HCT116 (cell line): Measurements from ENCODE around the gene SNX13. TPM values are rescaled to one million over a fixed set of nuclear protein-coding genes. Genes with fewer than 3 reads are reported as not detected.

Experiments used
- ATAC-seq: fragments of 200-7000 bp; cut with Tn5 transposase; 2 replicates; pipeline ENCODE4 v1.9.1; 2020; ENCODE audit warnings: mild to moderate bottlenecking, moderate library complexity
- BruUV-seq: library from RNA; stranded (reverse); fragments of 400-500 nt; replicated peaks from 2 replicates; lab custom pipeline; 2021; lab: Mats Ljungman, UMichigan
- CTCF ChIA-PET: fragments of 300-600 bp; sonication (Branson Sonifier 250); formaldehyde crosslinking; loops from one replicate; lab custom pipeline; 2021; ENCODE audit warnings: antibody characterized with exemption; lab: Charles Lee
- POLR2A ChIA-PET: fragments of 300-600, 350-600 bp; sonication (Branson Sonifier 250); formaldehyde crosslinking; loops from one replicate; lab custom pipeline; 2021; ENCODE audit warnings: antibody characterized with exemption; lab: Charles Lee
- RAD21 ChIA-PET, 2 experiments: fragments of 300-600 bp; sonication (Branson Sonifier 250); formaldehyde crosslinking; loops; one replicate each; lab custom pipeline; 2023; ENCODE audit warnings: low total read pairs in 2 of 2; ENCODE audit not compliant: uncharacterized antibody in 2 of 2, unreplicated experiment in 2 of 2, low non-redundant PET in 1 of 2; lab: Charles Lee
- DNase-seq: peaks from one replicate; pipeline ENCODE4 v3.0.0-alpha.2; 2010; ENCODE audit warnings: low read depth, low spot score
- H2AFZ ChIP-seq: fragments of 200-600 bp; shearing (Covaris generic), sonication (generic); 2 replicates; pipeline ENCODE4 v1.6.1; 2017; ENCODE audit warnings: low read depth, mixed run types, mixed read lengths, antibody characterized with exemption, low read length; ENCODE audit not compliant: poor library complexity, severe bottlenecking
- H3K27ac ChIP-seq: 2 replicates; pipeline ENCODE4 v1.5.1; 2012; ENCODE audit warnings: low read depth, low read length
- H3K27me3 ChIP-seq: fragments of 200-600 bp; sonication (generic); 2 replicates; pipeline ENCODE4 v1.6.1; 2016; ENCODE audit warnings: mixed run types, low read length, mixed read lengths; ENCODE audit not compliant: insufficient read depth
- H3K36me3 ChIP-seq, 2 experiments: fragments of 200-500 bp in 1 of 2; fragments of 200-600 bp in 1 of 2; sonication (Bioruptor generic) in 1 of 2; sonication (generic) in 1 of 2; 2 replicates each; pipeline versions ENCODE4 v1.5.1 to v1.6.1; 2014 to 2016; ENCODE audit warnings: low read length in 2 of 2, inconsistent platforms in 1 of 2, mixed read lengths in 1 of 2, mixed run types in 1 of 2; ENCODE audit not compliant: insufficient read depth in 2 of 2, control insufficient read depth in 1 of 2
- H3K4me1 ChIP-seq, 2 experiments: fragments of 200-600 bp in 1 of 2; sonication (generic) in 1 of 2; 2 replicates each; pipeline versions ENCODE4 v1.5.1 to v1.6.1; 2012 to 2017; ENCODE audit warnings: low read length in 2 of 2, inconsistent platforms in 1 of 2, mild to moderate bottlenecking in 1 of 2, mixed read lengths in 1 of 2, mixed run types in 1 of 2, moderate library complexity in 1 of 2; ENCODE audit not compliant: insufficient read depth in 2 of 2, control insufficient read depth in 1 of 2
- H3K4me2 ChIP-seq: fragments of 200-600 bp; sonication (generic); 2 replicates; pipeline ENCODE4 v1.6.1; 2017; ENCODE audit warnings: mixed run types, low read length, mixed read lengths
- H3K4me3 ChIP-seq, 2 experiments: fragments of 200-600 bp in 1 of 2; sonication (generic) in 1 of 2; replicated peaks in 1 of 2; 2 replicates each; pipeline ENCODE4 v1.5.1; 2011 to 2016; ENCODE audit warnings: low read length in 2 of 2, control low read depth in 1 of 2, low read depth in 1 of 2, mild to moderate bottlenecking in 1 of 2, mixed read lengths in 1 of 2, mixed run types in 1 of 2
- H3K79me2 ChIP-seq: fragments of 200-600 bp; sonication (generic); 2 replicates; pipeline ENCODE4 v1.6.1; 2017; ENCODE audit warnings: mild to moderate bottlenecking, mixed run types, low read length, moderate library complexity, mixed read lengths; ENCODE audit not compliant: insufficient read depth
- H3K9ac ChIP-seq: fragments of 200-600 bp; sonication (generic); 2 replicates; pipeline ENCODE4 v1.6.1; 2016; ENCODE audit warnings: low read length, mixed read lengths
- H3K9me2 ChIP-seq: fragments of 200-600 bp; sonication (generic), shearing (Covaris generic); 2 replicates; pipeline ENCODE4 v1.6.1; 2017; ENCODE audit warnings: mixed run types, mild to moderate bottlenecking, moderate library complexity; ENCODE audit not compliant: insufficient read depth
- H3K9me3 ChIP-seq, 2 experiments: fragments of 200-500 bp in 1 of 2; fragments of 200-600 bp in 1 of 2; sonication (Bioruptor generic) in 1 of 2; sonication (generic) in 1 of 2; 2 replicates each; pipeline ENCODE4 v1.6.1; 2014 to 2017; ENCODE audit warnings: low read length in 2 of 2, mixed read lengths in 2 of 2, inconsistent platforms in 1 of 2, low read depth in 1 of 2, mild to moderate bottlenecking in 1 of 2, mixed run types in 1 of 2, moderate library complexity in 1 of 2; ENCODE audit not compliant: control insufficient read depth in 1 of 2, insufficient read depth in 1 of 2
- H4K20me1 ChIP-seq: fragments of 200-600 bp; sonication (generic), shearing (Covaris generic); 2 replicates; pipeline ENCODE4 v1.6.1; 2017; ENCODE audit warnings: mixed run types, mild to moderate bottlenecking, moderate library complexity; ENCODE audit not compliant: insufficient read depth
- ATF3 ChIP-seq: IDR thresholded peaks from 2 replicates; pipeline ENCODE4 v1.6.1; 2012
- CBX3 ChIP-seq: IDR thresholded peaks from 2 replicates; pipeline ENCODE4 v1.6.1; 2012; ENCODE audit warnings: low read depth
- CEBPB ChIP-seq: IDR thresholded peaks from 2 replicates; pipeline ENCODE4 v1.6.1; 2012; ENCODE audit warnings: low read depth
- CTCF ChIP-seq, 3 experiments: fragments of 200-600 bp in 1 of 3; sonication (generic) in 1 of 3; IDR thresholded peaks in 2 of 3; conservative IDR thresholded peaks in 1 of 3; 2 replicates each; pipeline ENCODE4 v1.5.1; 2012 to 2017; ENCODE audit warnings: low read depth in 2 of 3, low read length in 2 of 3, antibody characterized with exemption in 1 of 3, borderline replicate concordance in 1 of 3, control low read depth in 1 of 3, mild to moderate bottlenecking in 1 of 3, mixed read lengths in 1 of 3, mixed run types in 1 of 3, moderate library complexity in 1 of 3; ENCODE audit not compliant: insufficient read depth in 1 of 3
- EGR1 ChIP-seq: IDR thresholded peaks from 2 replicates; pipeline ENCODE4 v1.6.1; 2012; ENCODE audit warnings: low read depth
- ELF1 ChIP-seq: IDR thresholded peaks from 2 replicates; pipeline ENCODE4 v1.6.1; 2012; ENCODE audit warnings: low read depth, borderline replicate concordance
- FOSL1 ChIP-seq: IDR thresholded peaks from 2 replicates; pipeline ENCODE4 v1.6.1; 2012; ENCODE audit warnings: low read depth
- JUND ChIP-seq: IDR thresholded peaks from 2 replicates; pipeline ENCODE4 v1.6.1; 2012
- MAX ChIP-seq: IDR thresholded peaks from 2 replicates; pipeline ENCODE4 v1.6.1; 2012
- POLR2A ChIP-seq: IDR thresholded peaks from 2 replicates; pipeline ENCODE4 v1.7.0; 2011; ENCODE audit warnings: borderline replicate concordance; ENCODE audit not compliant: insufficient read depth, insufficient read length; ENCODE audit errors: extremely low read depth
- RAD21 ChIP-seq: IDR thresholded peaks from 2 replicates; pipeline ENCODE4 v1.6.1; 2012; ENCODE audit warnings: low read depth, mild to moderate bottlenecking
- REST ChIP-seq: IDR thresholded peaks from 2 replicates; pipeline ENCODE4 v1.6.1; 2012; ENCODE audit warnings: low read depth
- SIN3A ChIP-seq: IDR thresholded peaks from 2 replicates; pipeline ENCODE4 v1.6.1; 2012; ENCODE audit warnings: low read depth
- SP1 ChIP-seq: IDR thresholded peaks from 2 replicates; pipeline ENCODE4 v1.6.1; 2012; ENCODE audit warnings: low read depth
- SRF ChIP-seq: IDR thresholded peaks from 2 replicates; pipeline ENCODE4 v1.6.1; 2012; ENCODE audit warnings: low read depth
- TCF7L2 ChIP-seq: IDR thresholded peaks from 2 replicates; pipeline ENCODE4 v1.7.0; 2011; ENCODE audit warnings: borderline replicate concordance, inconsistent platforms; ENCODE audit not compliant: insufficient read depth, insufficient read length; ENCODE audit errors: extremely low read depth
- YY1 ChIP-seq: IDR thresholded peaks from 2 replicates; pipeline ENCODE4 v1.6.1; 2011; ENCODE audit warnings: low read length, low read depth, moderate library complexity, mild to moderate bottlenecking; ENCODE audit not compliant: insufficient replicate concordance; ENCODE audit errors: extremely low read depth
- ZBTB33 ChIP-seq: IDR thresholded peaks from 2 replicates; pipeline ENCODE4 v1.6.1; 2011; ENCODE audit warnings: mild to moderate bottlenecking, low read length, moderate library complexity; ENCODE audit not compliant: insufficient replicate concordance; ENCODE audit errors: extremely low read depth
- ZFX ChIP-seq: fragments of 450-650 bp; IDR thresholded peaks from 2 replicates; pipeline ENCODE4 v1.6.1; 2017
- ZNF274 ChIP-seq: fragments of 200-500 bp; sonication (Bioruptor generic); IDR thresholded peaks from 2 replicates; pipeline ENCODE4 v1.6.1; 2014; ENCODE audit warnings: mild to moderate bottlenecking, low read depth, low read length, inconsistent platforms
- intact Hi-C: fragments of 100-400 bp; cut with micrococcal nuclease; formaldehyde crosslinking; loops from 2 replicates; pipeline ENCODE4 v1.10.0; 2022
- total RNA-seq: library from RNA; stranded (reverse); gene quantifications from one replicate; pipeline ENCODE4 v1.2.1, GENCODE V29; 2021; ENCODE audit not compliant: unreplicated experiment

SNX13 gene
- total RNA-seq, 1 experiment from 2014 or later = 33.4 TPM

- Histone ChIP-seq H4K20me1 (no peaks in the 10 kb centered on the region), H3K9ac (no peak overlapping the region), H3K9me2 (no peaks in the 10 kb centered on the region), H3K79me2 (no peaks in the 10 kb centered on the region), H3K9me3 (no peaks in the 10 kb centered on the region), H3K27me3 (no peaks in the 10 kb centered on the region), H3K36me3 (no peaks in the 10 kb centered on the region), H3K4me2 (no peak overlapping the region), H3K27ac (no peak overlapping the region), H2AFZ (no peak overlapping the region), H3K4me3 (no peak overlapping the region), H3K4me1 (no peaks in the 10 kb centered on the region)
- no peak for ATAC-seq
- TF ChIP-seq REST (no peak), JUND (no peak), TCF7L2 (no peak), POLR2A (no peak), ZFX (no peak), MAX (no peak), SP1 (no peak), EGR1 (no peak), SRF (no peak), CTCF (IDR thresholded peaks at IDR 0.05 in 2 of 3, conservative IDR thresholded peaks at IDR 0.05 in 1 of 3; ENCODE audit: borderline replicate concordance in 1 of 3, insufficient read depth in 1 of 3, low read depth in 2 of 3, low read length in 2 of 3) (no peak), ZNF274 (no peak), ATF3 (no peak), CBX3 (no peak), SIN3A (no peak), FOSL1 (no peak), YY1 (no peak), RAD21 (no peak), ZBTB33 (no peak), CEBPB (no peak), ELF1 (no peak)
- RAD21 ChIA-PET = no interaction called here
- BruUV-seq = no TSS peak
- intact Hi-C loops = no loop called here
- CTCF ChIA-PET = no interaction called here
- POLR2A ChIA-PET = no interaction called here
- no peak for DNase-seq
Measured at GRCh38 chr7:17957871-17958270, 17.6 kb upstream of the SNX13 start.
